ENCODE data around the gene SMYD2. TPM values are rescaled to one million over a fixed set of nuclear protein-coding genes. Genes with fewer than 3 reads are reported as not detected.

The SMYD2 gene
- 25.9 and 32.7 TPM in 2 replicates for total RNA-seq

GRCh38 chr1:214281021-214281719 is at the start of gene SMYD2:
TSS of gene SMYD2 (plus strand) at chr1:214281159. CDS start at chr1:214281255, 96 bp downstream.

